Panc1 (cell line): Measurements from ENCODE around the gene BRSK1. TPM values are rescaled to one million over a fixed set of nuclear protein-coding genes. Genes with fewer than 3 reads are reported as not detected.
A peak's percentile ranks its signal among the peaks of the same experiment; 100 is the strongest.

ENCODE experiments used
- ATAC-seq: fragments of 200-7000 bp; cut with Tn5 transposase; 2 replicates; pipeline ENCODE4 v1.9.1; 2020; ENCODE audit warnings: mild to moderate bottlenecking, moderate library complexity
- BruUV-seq: library from RNA; stranded (reverse); fragments of 400-500 nt; replicated peaks from 2 replicates; lab custom pipeline; 2021; lab: Mats Ljungman, UMichigan
- CTCF ChIA-PET: fragments of 300-600 bp; sonication (Branson Sonifier 250); formaldehyde crosslinking; loops from one replicate; lab custom pipeline; 2022; ENCODE audit warnings: antibody characterized with exemption; lab: Charles Lee
- POLR2A ChIA-PET: fragments of 300-600 bp; sonication (Branson Sonifier 250); formaldehyde crosslinking; loops from one replicate; lab custom pipeline; 2022; ENCODE audit warnings: antibody characterized with exemption; lab: Charles Lee
- DNase-seq: peaks from one replicate; pipeline ENCODE4 v3.0.0-alpha.2; 2010; ENCODE audit warnings: low read depth, low spot score
- H3K27ac ChIP-seq: 2 replicates; pipeline ENCODE4 v1.5.1; 2011; ENCODE audit warnings: mild to moderate bottlenecking, low read length, inconsistent platforms
- H3K27me3 ChIP-seq: fragments of 200-500 bp; sonication (Bioruptor generic); 2 replicates; pipeline ENCODE4 v1.6.0; 2014; ENCODE audit warnings: low read length, inconsistent platforms; ENCODE audit not compliant: control insufficient read depth, insufficient read depth
- H3K36me3 ChIP-seq: fragments of 200-500 bp; sonication (Bioruptor generic); 2 replicates; pipeline ENCODE4 v1.5.1; 2014; ENCODE audit warnings: inconsistent platforms, mild to moderate bottlenecking, low read length, moderate library complexity; ENCODE audit not compliant: control insufficient read depth, insufficient read depth
- H3K4me1 ChIP-seq: 2 replicates; pipeline ENCODE4 v1.5.1; 2011; ENCODE audit warnings: inconsistent platforms, mild to moderate bottlenecking, low read length, moderate library complexity; ENCODE audit not compliant: control insufficient read depth, insufficient read depth
- H3K4me3 ChIP-seq, 2 experiments: 2 replicates each; pipeline ENCODE4 v1.5.1; 2011 to 2012; ENCODE audit warnings: low read depth in 2 of 2, low read length in 2 of 2, mild to moderate bottlenecking in 2 of 2, inconsistent platforms in 1 of 2, moderate library complexity in 1 of 2
- H3K9me3 ChIP-seq: fragments of 200-500 bp; sonication (Bioruptor generic); 2 replicates; pipeline ENCODE4 v1.5.1; 2014; ENCODE audit warnings: low read depth, mild to moderate bottlenecking, inconsistent platforms, low read length, moderate library complexity; ENCODE audit not compliant: control insufficient read depth, insufficient read depth
- CTCF ChIP-seq: fragments of 450-650 bp; IDR thresholded peaks from 2 replicates; pipeline ENCODE4 v1.5.1; 2017; ENCODE audit warnings: mild to moderate bottlenecking
- POLR2AphosphoS5 ChIP-seq: IDR thresholded peaks from 2 replicates; pipeline ENCODE4 v1.6.1; 2012; ENCODE audit warnings: mild to moderate bottlenecking, low read depth, low read length, moderate library complexity
- REST ChIP-seq, 2 experiments: IDR thresholded peaks; 2 replicates each; pipeline ENCODE4 v1.6.1; 2011 to 2012; ENCODE audit warnings: low read depth in 2 of 2, control low read depth in 1 of 2, low read length in 1 of 2, mild to moderate bottlenecking in 1 of 2, moderate library complexity in 1 of 2; ENCODE audit not compliant: insufficient read depth in 1 of 2
- SIN3A ChIP-seq: IDR thresholded peaks from 2 replicates; pipeline ENCODE4 v1.6.1; 2012; ENCODE audit warnings: low read depth, mild to moderate bottlenecking, low read length, moderate library complexity, borderline replicate concordance; ENCODE audit not compliant: insufficient read depth
- TCF7L2 ChIP-seq: IDR thresholded peaks from 2 replicates; pipeline ENCODE4 v1.6.1; 2011; ENCODE audit warnings: mild to moderate bottlenecking, low read depth, low read length, inconsistent platforms
- in situ Hi-C: cut with HindIII; loops from 2 replicates; pipeline ENCODE4 v1.10.0; 2016; ENCODE audit warnings: low sequenced_read_pairs, low pct_unique_long_range_greater_than_20kb
- intact Hi-C: fragments of 100-400 bp; cut with micrococcal nuclease; formaldehyde crosslinking; loops from one replicate; pipeline ENCODE4 v1.10.0; 2022; ENCODE audit not compliant: unreplicated experiment
- total RNA-seq: library from RNA; stranded (reverse); gene quantifications from one replicate; pipeline ENCODE4 v1.2.1, GENCODE V29; 2021; ENCODE audit not compliant: unreplicated experiment

Gene BRSK1
- total RNA-seq, 1 experiment from 2014 or later = 7.9 TPM

GRCh38 chr19:55309448-55309847 lies 25.7 kb downstream of the BRSK1 start:
- H3K27me3 ChIP-seq = no peaks in the 10 kb centered on the region
- in situ Hi-C loops = no loop called here
- H3K4me3 ChIP-seq = no peak overlapping the region
- H3K27ac ChIP-seq = no peak overlapping the region
- TF ChIP-seq CTCF = no peak
- TF ChIP-seq REST (IDR thresholded peaks at IDR 0.05; ENCODE audit: insufficient read depth in 1 of 2, low read depth in 2 of 2, low read length in 1 of 2) = no peak
- no peak for TF ChIP-seq POLR2AphosphoS5
- intact Hi-C loops = no loop called here
- H3K9me3 ChIP-seq = no peaks in the 10 kb centered on the region
- ChIA-PET POLR2A (no interaction called here), CTCF (no interaction called here)
- H3K4me1 ChIP-seq = no peaks in the 10 kb centered on the region
- ATAC-seq (no peak), DNase-seq (no peak)
- no peaks in the 10 kb centered on the region for H3K36me3 ChIP-seq
- BruUV-seq = TSS peak; percentile 54

GRCh38 chr19:55310498-55310897 lies 26.7 kb downstream of the BRSK1 start:
- Histone ChIP-seq H3K4me3 (no peak overlapping the region), H3K36me3 (no peaks in the 10 kb centered on the region), H3K9me3 (no peaks in the 10 kb centered on the region), H3K4me1 (no peaks in the 10 kb centered on the region), H3K27me3 (no peaks in the 10 kb centered on the region), H3K27ac (no peak overlapping the region)
- in situ Hi-C loops = no loop called here
- CTCF ChIA-PET = no interaction called here
- BruUV-seq = no TSS peak
- DNase-seq = no peak
- ATAC-seq = no peak
- intact Hi-C loops = no loop called here
- TF ChIP-seq POLR2AphosphoS5 (no peak), REST (IDR thresholded peaks at IDR 0.05; ENCODE audit: insufficient read depth in 1 of 2, low read depth in 2 of 2, low read length in 1 of 2) (no peak), TCF7L2 (no peak), SIN3A (no peak), CTCF (no peak)
- POLR2A ChIA-PET = no interaction called here
